ENCODE results near the gene PRKCH. TPM values are rescaled to one million over a fixed set of nuclear protein-coding genes. Genes with fewer than 3 reads are reported as not detected.

PRKCH gene
- polyA plus RNA-seq, 1 donor from 2014 or later, result 2.0 TPM

DNA sequence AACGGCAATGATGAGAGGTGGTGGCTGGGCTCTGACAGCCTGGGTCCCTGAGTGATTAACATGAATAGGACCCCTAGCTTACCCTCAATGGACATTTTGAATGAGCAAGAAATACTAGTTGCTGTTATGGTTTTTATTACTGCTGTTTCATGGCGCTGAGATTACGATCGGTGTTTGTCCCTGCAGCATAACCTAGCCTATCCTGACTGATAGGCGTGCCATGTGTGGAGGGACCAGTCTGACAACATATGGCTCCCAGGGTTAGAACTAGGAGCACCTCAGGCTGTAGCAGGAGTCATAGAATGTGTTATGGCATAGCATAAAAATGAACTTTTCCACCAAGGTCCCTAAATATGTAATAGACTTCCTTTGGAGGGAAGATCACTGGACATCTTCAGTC, 236.5 kb downstream of the PRKCH start:
- Histone ChIP-seq H3K36me3 (ENCODE audit: insufficient read depth, low read length) (no peaks in the 10 kb centered on the region), H4K20me1 (ENCODE audit: insufficient read depth) (no peaks in the 10 kb centered on the region), H3F3A (ENCODE audit: insufficient read depth, low read length, poor library complexity, severe bottlenecking) (no peaks in the 10 kb centered on the region), H3K9me2 (ENCODE audit: insufficient read depth, low read length) (no peaks in the 10 kb centered on the region), H3K27me3 (ENCODE audit: insufficient read depth, low read depth, low read length) (no peaks in the 10 kb centered on the region), H3K9me3 (ENCODE audit: low read length) (no peaks in the 10 kb centered on the region), H2AFZ (ENCODE audit: low read depth, low read length) (no peak overlapping the region), H3K27ac (ENCODE audit: low read length) (no peak overlapping the region), H3K79me2 (replicated peaks; ENCODE audit: insufficient read depth, low read length) (no peaks in the 10 kb centered on the region), H3K4me3 (ENCODE audit: low read length) (no peak overlapping the region), H3K4me2 (ENCODE audit: low read length) (no peak overlapping the region), H3K9ac (ENCODE audit: low read length) (no peak overlapping the region)
- TF ChIP-seq SMC3 (conservative IDR thresholded peaks at IDR 0.05; ENCODE audit: poor library complexity), result no peak
- TF ChIP-seq MXI1 (conservative IDR thresholded peaks at IDR 0.05; ENCODE audit: poor library complexity, severe bottlenecking), result no peak
- no peak for TF ChIP-seq RAD21 (conservative IDR thresholded peaks at IDR 0.05)
- no peak for TF ChIP-seq EZH2 (IDR thresholded peaks at IDR 0.05; ENCODE audit: borderline replicate concordance, insufficient read depth, low read length, poor library complexity, severe bottlenecking)
- TF ChIP-seq TAF1 (IDR thresholded peaks at IDR 0.05; ENCODE audit: low read depth), result no peak
- TF ChIP-seq, protein P1, sequence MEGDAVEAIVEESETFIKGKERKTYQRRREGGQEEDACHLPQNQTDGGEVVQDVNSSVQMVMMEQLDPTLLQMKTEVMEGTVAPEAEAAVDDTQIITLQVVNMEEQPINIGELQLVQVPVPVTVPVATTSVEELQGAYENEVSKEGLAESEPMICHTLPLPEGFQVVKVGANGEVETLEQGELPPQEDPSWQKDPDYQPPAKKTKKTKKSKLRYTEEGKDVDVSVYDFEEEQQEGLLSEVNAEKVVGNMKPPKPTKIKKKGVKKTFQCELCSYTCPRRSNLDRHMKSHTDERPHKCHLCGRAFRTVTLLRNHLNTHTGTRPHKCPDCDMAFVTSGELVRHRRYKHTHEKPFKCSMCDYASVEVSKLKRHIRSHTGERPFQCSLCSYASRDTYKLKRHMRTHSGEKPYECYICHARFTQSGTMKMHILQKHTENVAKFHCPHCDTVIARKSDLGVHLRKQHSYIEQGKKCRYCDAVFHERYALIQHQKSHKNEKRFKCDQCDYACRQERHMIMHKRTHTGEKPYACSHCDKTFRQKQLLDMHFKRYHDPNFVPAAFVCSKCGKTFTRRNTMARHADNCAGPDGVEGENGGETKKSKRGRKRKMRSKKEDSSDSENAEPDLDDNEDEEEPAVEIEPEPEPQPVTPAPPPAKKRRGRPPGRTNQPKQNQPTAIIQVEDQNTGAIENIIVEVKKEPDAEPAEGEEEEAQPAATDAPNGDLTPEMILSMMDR (IDR thresholded peaks at IDR 0.05; ENCODE audit: poor library complexity, severe bottlenecking), result no peak

GRCh38 chr14:61558271-61558670, 236.9 kb downstream of the PRKCH start:
- H3K27me3 ChIP-seq (ENCODE audit: insufficient read depth, low read depth, low read length), result no peaks in the 10 kb centered on the region
- H3K9me2 ChIP-seq (ENCODE audit: insufficient read depth, low read length), result no peaks in the 10 kb centered on the region
- no peaks in the 10 kb centered on the region for H3K36me3 ChIP-seq (ENCODE audit: insufficient read depth, low read length)
- TF ChIP-seq EZH2 (IDR thresholded peaks at IDR 0.05; ENCODE audit: borderline replicate concordance, insufficient read depth, low read length, poor library complexity, severe bottlenecking) (no peak), POLR2AphosphoS5 (IDR thresholded peaks at IDR 0.05) (no peak), EP300 (conservative IDR thresholded peaks at IDR 0.05; ENCODE audit: poor library complexity, severe bottlenecking) (no peak), SMC3 (conservative IDR thresholded peaks at IDR 0.05; ENCODE audit: poor library complexity) (no peak), MXI1 (conservative IDR thresholded peaks at IDR 0.05; ENCODE audit: poor library complexity, severe bottlenecking) (no peak), RAD21 (conservative IDR thresholded peaks at IDR 0.05) (no peak)
- TF ChIP-seq, protein P1 (IDR thresholded peaks at IDR 0.05; ENCODE audit: poor library complexity, severe bottlenecking), result no peak
- no peak overlapping the region for H2AFZ ChIP-seq (ENCODE audit: low read depth, low read length)
- H3K4me2 ChIP-seq (ENCODE audit: low read length), result no peak overlapping the region
- H3K79me2 ChIP-seq (replicated peaks; ENCODE audit: insufficient read depth, low read length), result no peaks in the 10 kb centered on the region
- no peak overlapping the region for H3K9ac ChIP-seq (ENCODE audit: low read length)
- H3K4me3 ChIP-seq (ENCODE audit: low read length), result no peak overlapping the region
- H3K9me3 ChIP-seq (ENCODE audit: low read length), result no peaks in the 10 kb centered on the region
- H3F3A ChIP-seq (ENCODE audit: insufficient read depth, low read length, poor library complexity, severe bottlenecking), result no peaks in the 10 kb centered on the region
- no peak overlapping the region for H3K27ac ChIP-seq (ENCODE audit: low read length)
- no peaks in the 10 kb centered on the region for H4K20me1 ChIP-seq (ENCODE audit: insufficient read depth)

- Histone ChIP-seq H3K9me2 (ENCODE audit: insufficient read depth, low read length) (no peaks in the 10 kb centered on the region), H3K4me3 (ENCODE audit: low read length) (no peak overlapping the region), H3F3A (ENCODE audit: insufficient read depth, low read length, poor library complexity, severe bottlenecking) (no peaks in the 10 kb centered on the region), H3K9ac (ENCODE audit: low read length) (no peak overlapping the region), H2AFZ (ENCODE audit: low read depth, low read length) (no peak overlapping the region), H3K9me3 (ENCODE audit: low read length) (no peaks in the 10 kb centered on the region), H3K27me3 (ENCODE audit: insufficient read depth, low read depth, low read length) (no peaks in the 10 kb centered on the region), H3K36me3 (ENCODE audit: insufficient read depth, low read length) (no peaks in the 10 kb centered on the region), H3K4me2 (ENCODE audit: low read length) (no peak overlapping the region), H3K79me2 (replicated peaks; ENCODE audit: insufficient read depth, low read length) (no peaks in the 10 kb centered on the region), H4K20me1 (ENCODE audit: insufficient read depth) (no peaks in the 10 kb centered on the region), H3K27ac (ENCODE audit: low read length) (no peak overlapping the region)
- TF ChIP-seq, protein P1 (IDR thresholded peaks at IDR 0.05; ENCODE audit: poor library complexity, severe bottlenecking), result no peak
- TF ChIP-seq EZH2 (IDR thresholded peaks at IDR 0.05; ENCODE audit: borderline replicate concordance, insufficient read depth, low read length, poor library complexity, severe bottlenecking) (no peak), TAF1 (IDR thresholded peaks at IDR 0.05; ENCODE audit: low read depth) (no peak), REST (IDR thresholded peaks at IDR 0.05; ENCODE audit: borderline replicate concordance) (no peak), POLR2AphosphoS5 (IDR thresholded peaks at IDR 0.05) (no peak), RAD21 (conservative IDR thresholded peaks at IDR 0.05) (no peak), MXI1 (conservative IDR thresholded peaks at IDR 0.05; ENCODE audit: poor library complexity, severe bottlenecking) (no peak), SMC3 (conservative IDR thresholded peaks at IDR 0.05; ENCODE audit: poor library complexity) (no peak), EP300 (conservative IDR thresholded peaks at IDR 0.05; ENCODE audit: poor library complexity, severe bottlenecking) (no peak)
Observed at GRCh38 chr14:61559641-61560201, 238.3 kb downstream of the PRKCH start.
